ENCODE data around the gene ASB12. TPM values are rescaled to one million over a fixed set of nuclear protein-coding genes. Genes with fewer than 3 reads are reported as not detected.
A peak's percentile ranks its signal among the peaks of the same experiment; 100 is the strongest.
"Not testable (repeated sequence)": the region's sequence is repeated elsewhere in the genome, so short reads cannot be mapped to it uniquely, and the experiment has no call there.

The ASB12 gene, protein sequence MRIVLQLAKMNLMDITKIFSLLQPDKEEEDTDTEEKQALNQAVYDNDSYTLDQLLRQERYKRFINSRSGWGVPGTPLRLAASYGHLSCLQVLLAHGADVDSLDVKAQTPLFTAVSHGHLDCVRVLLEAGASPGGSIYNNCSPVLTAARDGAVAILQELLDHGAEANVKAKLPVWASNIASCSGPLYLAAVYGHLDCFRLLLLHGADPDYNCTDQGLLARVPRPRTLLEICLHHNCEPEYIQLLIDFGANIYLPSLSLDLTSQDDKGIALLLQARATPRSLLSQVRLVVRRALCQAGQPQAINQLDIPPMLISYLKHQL
- not detected in 2 replicates for total RNA-seq (2014; rRNA removed)
- not detected for polyA plus RNA-seq (2012)

DNA sequence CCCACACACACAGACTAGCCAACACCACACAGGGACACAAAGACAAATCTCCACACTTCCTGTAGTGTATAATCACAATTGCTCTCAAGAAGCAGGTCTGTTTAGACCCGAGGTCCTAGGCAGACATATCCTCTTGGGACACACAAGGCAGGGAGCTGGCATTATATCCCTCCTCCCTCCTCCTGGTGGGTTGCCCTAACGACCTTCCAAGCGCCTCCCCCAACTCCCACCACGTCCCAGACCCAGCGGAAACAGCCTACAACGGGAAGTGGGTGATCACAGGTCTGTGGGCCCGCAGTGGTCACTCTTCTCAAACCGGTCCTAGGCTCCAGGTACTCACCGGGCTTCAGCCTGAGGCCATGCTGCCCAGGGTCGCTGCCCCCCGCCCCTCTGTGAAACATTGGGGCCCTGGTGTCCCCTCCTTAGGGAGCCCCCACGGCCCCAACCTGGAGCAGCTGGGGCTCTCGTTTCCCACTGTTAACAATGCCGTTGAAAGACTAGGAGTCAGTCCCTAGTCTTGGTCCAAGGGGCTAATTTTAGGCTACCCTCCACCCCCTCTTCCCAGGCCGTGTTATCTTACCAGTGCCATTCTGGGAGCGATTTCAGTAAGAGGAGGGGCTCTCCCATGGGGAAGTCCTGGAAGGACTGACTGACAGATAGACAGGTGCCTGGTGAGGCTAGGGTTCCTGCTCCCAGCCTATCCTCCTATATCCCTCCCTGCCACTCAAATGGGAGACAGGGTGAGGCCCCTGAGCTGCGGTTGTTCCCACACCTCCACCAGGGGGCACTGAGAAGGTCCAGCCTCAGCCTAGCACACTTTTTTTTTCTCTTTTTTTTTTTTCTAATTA, at the start of gene ASB12:
Gene ASB12, minus strand, starts transcription at position 485 of the 848 bp plus-strand sequence. CDS start 4,957 bp downstream, outside the sequence.
- DNase-seq (ENCODE audit: low read depth) = no peak

DNA sequence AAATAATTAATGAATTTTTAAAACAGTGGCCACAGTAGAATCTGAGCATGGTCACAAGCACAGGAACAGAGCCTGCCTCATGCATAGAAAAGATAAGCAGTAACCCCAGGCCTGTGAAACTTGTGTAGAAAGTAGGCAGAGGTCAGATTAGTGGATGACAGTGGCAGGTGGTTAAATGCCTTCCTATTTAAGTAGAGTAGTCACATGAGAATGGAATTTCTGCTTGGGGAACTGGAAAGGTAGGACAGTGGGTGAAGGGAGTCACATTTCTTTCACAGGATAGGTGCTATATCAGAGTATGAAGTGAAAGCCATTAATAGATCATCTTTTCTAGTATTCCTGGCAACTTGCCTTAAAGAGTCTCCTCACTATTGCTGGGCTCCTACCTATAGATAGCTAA, 34.9 kb upstream of the ASB12 start:
- DNase-seq (ENCODE audit: low read depth) = no peak

DNA sequence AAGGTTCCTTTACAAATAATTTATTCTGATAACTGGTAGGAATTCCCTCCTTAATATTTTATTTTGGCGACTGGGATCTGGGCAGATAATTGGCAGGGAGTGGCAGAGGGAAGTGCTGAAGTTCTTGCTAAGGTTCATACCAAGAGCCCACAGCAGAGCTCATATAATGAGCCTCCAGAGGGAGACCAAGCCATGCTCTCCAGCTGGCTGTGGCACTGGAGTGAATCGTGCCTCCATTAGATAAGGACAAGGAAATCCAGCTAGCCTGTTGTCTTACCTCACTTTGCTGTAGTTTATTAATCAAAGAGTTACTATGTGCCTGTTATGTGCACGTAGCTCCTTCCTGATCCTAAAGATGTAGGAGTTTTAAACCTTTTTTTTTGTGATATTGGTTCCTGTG, 1.3 kb downstream of the ASB12 start:
- no peak for DNase-seq (ENCODE audit: low read depth)

DNA sequence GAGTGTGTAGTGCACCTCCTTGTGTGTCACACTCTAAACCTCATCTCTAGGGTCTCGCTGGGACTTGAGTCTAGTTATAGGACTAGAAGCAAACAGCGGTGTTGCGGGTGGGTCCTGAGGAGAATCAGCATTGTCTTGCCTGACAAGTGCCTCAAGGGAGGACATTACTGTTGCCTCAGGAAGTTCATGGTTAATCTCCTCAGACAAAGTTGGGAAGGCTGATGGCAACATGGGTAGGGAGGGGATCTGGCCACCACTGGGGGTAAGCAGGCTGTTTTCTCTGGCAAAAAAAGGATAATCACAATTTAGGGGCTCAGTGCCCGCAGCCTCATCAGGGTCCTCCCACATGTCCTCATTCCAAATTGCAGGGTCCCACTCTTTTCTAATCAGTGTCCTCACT, 12.4 kb downstream of the ASB12 start:
- DNase-seq (ENCODE audit: low read depth) = no peak

DNA sequence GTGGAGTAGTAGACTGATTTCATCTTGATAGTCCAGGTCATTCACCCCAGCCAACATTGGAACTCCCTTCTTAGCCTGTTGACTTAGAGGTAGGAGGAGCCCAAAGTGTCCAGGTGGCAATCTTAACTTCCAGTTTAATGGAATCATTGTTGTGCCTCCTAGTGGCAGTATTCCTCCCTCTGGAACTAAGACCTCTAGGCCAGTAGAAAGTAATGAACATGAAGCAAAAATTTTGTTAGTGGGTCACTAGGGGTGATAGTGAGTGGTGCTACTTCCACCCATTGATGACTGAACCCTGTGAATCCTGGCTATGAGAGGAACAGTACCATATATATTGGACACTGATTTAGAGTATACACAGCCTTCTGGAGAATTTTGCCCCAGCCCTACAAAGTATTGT, 16.4 kb downstream of the ASB12 start:
- DNase-seq (ENCODE audit: low read depth) = not testable (repeated sequence)

DNA sequence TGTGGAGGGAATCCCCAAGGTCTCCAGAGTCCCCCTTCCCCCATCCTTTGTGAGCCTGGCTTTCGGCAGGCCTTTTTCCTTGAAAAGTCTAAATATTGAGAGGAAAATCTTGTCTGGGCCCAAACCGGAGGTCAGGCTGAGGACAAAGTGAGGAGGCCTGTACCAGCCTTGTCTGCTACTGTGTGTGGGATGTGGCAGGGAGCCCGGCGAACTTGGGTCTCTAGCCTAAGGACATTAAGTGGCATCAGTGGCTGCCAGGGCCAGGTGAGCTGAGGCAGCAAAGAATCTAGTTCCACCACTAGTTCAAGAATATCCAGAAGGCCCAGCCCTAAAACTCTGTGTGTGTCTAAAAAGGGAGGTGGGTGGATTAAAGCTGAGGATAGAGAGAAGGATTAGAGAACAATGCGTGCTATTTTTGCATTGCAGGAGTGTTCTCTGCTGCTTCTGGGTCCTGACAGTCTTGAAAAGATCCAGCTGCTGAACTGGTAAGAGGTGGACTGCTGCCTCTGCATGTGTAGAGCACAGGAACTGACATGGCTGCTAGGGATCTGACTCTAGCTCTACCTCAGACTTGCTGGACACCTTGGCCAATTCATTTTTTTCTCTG, 23.7 kb downstream of the ASB12 start:
- DNase-seq (ENCODE audit: low read depth) = no peak

DNA sequence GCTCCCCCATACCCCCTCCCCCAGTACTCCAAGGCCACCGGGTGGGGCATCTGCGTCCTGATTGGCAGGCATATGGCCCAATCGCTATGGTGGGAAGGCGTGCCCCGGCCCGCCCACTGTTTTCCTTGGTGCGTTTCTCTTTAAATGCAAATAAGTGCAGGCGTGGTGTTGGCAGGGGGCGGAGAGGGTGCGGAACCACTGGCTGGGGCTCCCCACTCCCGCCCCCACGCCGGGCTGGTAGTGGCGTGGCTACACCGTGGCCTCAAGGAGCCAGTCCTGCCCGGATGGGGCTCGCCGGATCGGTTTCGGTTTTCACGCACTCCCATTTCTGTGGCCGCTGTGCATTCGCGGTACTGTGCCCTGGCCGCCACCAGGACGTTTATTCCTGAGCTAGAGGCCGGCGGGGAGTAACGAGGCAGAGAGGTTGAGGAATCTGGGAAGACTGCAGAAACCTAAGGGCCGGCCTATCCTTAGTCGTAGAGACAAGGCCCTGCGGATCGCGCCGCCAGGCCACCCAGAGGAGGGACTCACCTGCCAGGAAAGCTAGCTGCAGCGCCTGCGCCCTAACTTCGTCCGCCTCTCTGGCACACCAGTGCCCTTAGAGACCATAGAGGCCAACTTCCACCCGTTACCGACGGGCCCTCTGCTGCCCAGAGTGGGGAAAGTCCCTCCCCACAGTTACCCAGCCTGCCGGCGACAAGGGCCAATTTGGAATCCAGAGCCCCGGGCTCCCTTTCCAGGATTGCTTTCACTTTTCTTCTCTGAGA, 24.5 kb downstream of the ASB12 start:
- DNase-seq (ENCODE audit: low read depth) = peak; percentile 89

DNA sequence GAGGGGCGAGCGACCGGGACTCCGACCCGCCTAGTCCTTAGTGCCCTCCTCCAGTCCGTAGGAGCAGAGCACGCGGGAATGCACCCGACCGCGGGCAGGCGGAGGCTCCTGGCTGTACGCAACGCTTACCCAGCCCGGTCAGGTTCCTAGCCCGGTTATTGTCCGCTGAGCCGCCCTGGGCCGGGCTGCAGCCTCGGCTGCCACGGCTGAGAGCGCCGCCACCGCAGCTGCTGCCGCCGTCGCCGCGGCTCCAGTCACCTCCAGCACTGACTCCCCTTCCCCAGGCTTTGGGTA, 25.0 kb downstream of the ASB12 start, which contains the start of gene AMER1:
Gene AMER1, minus strand, starts transcription at position 268 of the 294 bp plus-strand sequence. CDS start 12,422 bp downstream, outside the sequence.
- DNase-seq (ENCODE audit: low read depth) = no peak

DNA sequence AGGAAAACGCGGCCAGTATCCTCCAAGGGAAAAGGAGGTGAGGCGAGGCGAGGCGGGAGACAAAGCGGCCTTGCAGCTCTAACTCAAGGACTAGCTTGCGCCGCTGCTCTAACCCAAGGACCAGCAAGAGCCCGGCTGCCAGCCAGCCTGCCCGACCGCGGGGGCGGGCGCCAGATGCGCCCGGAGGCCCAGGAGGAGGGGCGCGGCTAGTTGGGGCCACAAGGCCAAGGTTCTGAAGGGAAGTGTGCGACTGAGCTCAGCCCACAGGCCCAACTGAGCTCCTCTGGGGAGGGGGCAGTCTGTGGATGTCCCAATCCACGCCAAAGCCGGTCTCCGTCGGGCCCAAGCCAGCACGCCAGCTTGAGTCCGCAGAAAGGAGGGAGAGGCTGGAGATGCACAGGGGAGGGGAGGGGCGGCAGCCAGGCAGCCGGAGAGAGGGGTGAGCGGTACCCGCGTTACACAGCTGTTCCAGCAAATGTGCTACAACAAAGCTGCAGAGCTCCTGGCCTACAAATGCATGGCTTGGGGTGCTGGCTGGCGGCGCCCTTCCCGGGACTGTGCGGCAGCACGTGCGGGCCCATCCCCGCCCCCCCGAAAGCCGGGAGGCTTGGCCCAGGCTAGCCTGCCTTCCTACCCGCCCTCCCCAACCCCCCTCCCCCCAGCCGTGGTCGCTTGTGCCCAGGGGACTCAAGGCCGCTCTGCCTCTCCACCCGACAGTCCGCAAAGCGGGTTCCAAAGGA, 25.5 kb downstream of the ASB12 start:
- peak; percentile 40 for DNase-seq (ENCODE audit: low read depth)

DNA sequence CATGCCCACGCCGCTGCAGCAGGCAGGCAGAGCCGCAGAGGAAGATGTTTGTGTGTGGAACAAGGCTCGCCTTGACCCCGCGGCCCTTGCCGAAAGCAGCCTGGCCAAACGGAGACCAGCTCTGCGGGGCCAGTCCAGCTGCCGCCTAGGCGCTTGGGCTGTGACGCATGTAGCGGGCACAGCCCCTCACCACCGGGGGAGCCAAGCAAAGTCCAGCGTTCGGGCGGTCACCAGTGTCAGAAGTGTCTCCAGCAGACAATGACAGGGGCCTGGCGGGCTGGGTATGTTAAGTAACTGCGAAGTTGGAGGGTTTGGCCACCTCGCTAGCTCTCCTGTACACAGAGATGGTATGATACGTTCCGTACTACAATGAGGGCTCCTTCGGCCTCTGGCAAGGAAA, 26.2 kb downstream of the ASB12 start:
- peak; percentile 5 for DNase-seq (ENCODE audit: low read depth)

DNA sequence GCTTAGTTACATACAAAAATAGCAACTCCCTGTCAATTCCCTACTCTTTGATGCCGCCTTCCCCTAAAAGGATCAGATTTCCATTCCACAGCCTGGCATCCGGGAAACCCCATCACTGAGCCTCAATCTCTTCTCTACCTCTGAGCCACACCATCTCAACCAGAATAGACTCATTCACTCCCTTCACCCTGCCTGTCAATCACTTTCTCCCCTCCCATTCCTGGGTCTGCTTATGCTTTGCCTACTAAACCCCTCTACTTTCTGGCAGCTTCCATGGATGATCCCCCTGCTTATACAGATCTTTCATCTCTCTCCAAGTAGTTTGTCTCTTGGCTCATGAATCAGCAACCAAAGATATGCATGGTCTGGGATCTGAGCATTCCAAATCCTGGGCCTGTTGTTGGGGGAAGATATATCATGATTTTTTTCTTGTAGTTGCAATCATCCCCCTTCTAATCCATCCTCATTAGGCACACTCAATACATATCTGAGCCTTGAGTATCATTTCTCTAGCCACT, 27.5 kb downstream of the ASB12 start:
- no peak for DNase-seq (ENCODE audit: low read depth)

DNA sequence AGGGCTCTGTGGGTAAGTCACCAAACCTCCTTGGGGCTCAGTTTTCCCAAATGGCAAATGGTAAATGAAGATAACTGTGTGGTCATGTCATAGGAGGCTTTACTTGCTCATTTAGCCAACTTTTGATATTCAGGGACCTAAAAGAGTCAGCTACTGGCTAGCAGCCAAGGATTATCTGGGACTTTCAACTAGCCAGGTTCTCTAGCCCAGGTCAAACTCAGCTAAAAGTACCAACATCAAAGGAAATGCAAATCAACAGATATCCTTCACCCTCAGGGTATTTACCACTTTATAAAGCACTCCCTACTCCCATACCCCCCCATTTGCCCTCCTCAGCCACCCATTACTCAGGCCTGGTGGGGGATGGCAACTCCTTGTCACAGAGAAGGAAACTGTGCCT, 32.4 kb downstream of the ASB12 start:
- DNase-seq (ENCODE audit: low read depth) = no peak

DNA sequence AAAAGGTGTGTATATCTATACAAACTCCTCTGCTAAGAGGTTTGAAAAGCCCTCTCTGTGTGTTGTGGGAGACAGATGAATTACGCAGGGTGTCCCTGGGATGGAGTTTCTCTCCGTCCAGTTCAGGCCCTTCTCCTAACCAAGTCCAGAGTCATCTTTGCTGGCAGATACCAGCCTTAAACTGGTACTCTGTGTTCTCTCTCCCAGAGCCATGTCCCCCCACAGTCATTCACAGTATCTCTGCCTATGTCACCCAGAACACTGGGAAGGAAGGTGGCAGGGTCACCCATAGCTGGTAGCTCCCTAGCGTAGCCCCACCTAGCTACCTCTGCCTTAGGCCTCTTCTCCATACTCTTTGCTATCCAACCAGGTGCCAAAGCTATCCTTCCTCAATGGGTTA, 33.8 kb downstream of the ASB12 start:
- no peak for DNase-seq (ENCODE audit: low read depth)

DNA sequence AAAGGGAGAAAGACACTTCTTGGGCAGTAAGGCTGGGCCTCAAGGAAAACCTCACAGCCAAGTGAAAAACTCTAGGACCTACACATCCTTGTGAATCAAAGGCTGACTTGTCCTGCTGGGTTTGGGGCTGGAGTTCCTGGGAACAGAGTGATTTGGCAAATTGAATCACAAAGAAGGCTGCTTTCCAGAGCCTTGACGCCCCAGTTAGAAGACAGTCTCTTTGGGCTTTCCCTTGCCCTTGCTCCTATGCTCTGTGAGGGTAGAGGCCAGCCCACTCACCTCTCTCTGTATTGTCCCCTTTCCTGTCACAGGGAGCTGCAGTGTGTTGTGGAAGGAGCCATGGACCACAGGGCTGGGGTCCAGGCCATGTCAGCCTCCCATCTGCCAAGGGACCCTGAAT, 34.5 kb downstream of the ASB12 start:
- no peak for DNase-seq (ENCODE audit: low read depth)

DNA sequence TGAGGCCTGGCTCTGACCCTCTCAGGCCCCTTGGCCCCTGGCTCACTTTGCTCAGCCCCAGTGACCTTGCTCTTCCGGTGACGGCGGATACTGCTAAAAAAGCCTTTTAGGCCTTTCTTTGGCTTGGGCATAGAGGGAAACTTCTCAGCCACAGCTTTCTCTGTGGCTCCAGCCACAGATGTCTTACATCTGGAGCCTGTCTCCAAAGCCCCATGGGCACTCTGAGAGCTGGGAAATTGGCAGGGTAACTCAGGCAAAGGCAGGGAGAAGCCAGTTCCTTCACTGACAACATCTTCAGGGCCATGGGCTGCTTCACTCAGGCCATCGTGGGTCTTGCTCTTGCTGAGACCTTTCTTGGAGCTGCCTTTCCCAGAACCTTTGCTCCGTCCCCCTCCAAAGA, 37.7 kb downstream of the ASB12 start:
- no peak for DNase-seq (ENCODE audit: low read depth)

DNA sequence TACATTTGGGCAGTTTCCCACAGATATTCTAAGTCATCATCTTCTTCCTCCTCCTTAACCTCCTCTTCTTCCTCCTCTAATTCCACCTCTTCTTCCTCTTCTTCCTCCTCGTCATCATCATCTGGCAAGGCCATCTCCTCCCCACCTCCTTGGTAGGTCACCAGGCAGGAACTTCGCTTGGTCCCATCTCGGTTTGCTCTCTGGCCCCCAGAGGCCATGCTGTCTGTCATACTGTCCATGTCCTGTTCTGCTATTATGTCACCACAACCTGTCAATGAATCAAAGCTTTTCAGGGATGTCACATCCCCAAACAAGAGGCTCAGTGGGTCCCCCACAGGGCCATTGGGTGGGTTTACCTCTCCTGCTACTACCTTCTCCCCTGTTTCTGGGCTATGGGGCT, 38.4 kb downstream of the ASB12 start:
- no peak for DNase-seq (ENCODE audit: low read depth)

DNA sequence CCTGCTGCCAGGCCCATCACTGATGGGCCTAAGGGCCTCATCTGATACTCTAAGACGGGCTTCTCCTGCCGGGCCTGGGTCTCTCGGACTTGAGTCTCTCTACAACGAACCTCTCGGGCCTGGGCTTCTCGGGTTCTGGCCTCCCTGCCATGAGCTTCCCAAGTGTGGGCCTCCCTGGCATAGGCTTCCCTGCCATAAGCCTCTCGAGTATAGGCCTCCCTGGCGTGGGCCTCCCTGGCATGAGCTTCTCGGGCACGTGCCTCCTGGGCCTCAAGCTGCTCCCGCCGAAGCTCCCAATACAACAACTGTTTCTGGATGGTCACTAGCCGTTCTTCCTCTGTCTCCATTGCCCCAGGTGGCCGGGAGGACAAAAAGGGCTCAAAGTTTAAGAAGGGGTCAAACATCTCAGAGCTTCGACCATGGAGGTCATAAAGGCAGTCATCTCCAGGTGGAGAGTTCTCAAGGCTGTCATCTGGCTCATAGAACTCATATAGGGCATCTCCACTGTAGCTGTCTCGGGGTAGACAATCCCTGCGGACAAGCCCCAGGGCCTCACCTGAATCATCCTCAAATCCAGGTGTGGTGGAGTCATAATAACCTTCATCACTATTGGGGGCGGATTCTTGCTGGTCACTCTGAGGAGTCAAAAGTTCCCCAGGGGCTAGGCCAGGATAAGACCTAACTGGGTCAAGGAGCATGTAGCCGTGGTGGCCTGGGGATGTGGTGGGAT, 39.0 kb downstream of the ASB12 start:
- no peak for DNase-seq (ENCODE audit: low read depth)

DNA sequence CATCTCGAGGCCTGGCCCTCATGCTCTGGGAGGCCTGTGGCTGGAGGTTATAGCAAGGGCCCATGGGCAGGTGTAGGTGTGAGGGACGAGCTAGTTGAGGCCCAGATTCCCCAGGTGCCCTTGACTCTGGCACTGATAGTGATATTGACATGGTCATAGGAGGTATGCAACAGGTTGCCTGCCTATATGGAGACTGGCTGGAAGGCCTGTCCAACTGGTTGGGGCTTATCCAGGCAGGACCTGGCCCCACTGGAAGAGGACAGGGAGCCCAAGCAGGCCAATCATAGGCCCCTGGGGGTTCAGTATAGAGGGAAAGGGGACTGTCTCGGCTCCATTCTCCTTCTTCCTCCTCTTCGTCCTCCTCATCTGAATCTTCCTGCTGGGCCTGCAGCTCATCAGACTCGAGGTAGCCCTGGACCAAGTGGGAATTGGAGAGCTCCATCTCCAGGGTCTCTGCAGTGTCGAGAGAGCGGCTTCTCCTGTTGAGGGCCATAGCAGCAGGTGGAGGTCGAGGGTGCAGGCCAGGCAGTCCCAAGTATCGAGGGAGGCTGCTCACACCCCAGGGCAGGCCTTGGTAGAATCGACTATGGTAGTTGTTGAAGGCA, 40.2 kb downstream of the ASB12 start:
- no peak for DNase-seq (ENCODE audit: low read depth)

DNA sequence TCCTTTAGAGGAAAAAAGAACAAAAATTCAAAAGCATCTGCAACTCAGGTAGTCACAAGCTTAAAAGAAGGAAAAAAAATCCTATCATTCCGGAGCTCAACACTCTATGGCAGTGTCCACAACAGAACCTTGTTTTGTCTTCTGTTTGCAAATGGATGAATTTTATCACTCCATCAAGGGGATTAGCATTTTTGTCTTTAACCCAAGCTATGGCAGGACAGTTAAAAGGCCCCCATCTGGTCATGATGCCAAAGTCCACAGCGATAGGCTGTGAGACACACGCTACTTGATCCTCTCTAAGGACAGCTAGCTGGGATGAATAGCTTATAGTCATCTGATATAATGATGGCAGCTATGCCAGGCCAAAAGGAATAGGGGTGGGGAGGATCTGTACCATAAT, 41.5 kb downstream of the ASB12 start:
- DNase-seq (ENCODE audit: low read depth) = no peak

DNA sequence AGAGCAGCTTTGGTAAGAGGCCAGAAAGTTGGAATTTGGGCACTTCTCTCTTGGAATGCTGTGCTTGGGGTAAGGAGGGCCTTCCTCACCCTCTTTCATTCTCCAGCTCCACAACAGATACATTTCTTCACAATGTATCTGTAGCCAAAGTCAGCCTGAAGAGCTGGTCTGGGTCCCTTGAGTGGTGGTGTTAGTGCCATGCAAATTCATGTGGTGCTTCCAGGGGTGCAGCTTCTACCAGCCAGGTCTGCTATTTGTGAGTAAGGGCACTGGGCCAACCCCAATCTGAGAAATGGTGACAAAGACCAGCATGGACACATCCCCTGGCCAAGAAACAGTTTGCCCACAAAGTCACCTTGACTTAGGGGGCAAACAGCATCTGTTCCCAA, 42.7 kb downstream of the ASB12 start:
- DNase-seq (ENCODE audit: low read depth) = no peak

Measured in LHCN-M2 (cell line).